GM19455 (cell line): ENCODE measurements around the gene STRBP.
"Not testable (repeated sequence)": the region's sequence is repeated elsewhere in the genome, so short reads cannot be mapped to it uniquely, and the experiment has no call there.

Source experiments
- ATAC-seq: cut with Tn5 transposase; IDR thresholded peaks from one replicate; pipeline ENCODE4 v1.9.1; 2021; ENCODE audit not compliant: unreplicated experiment

The STRBP gene

GRCh38 chr9:123200469-123200868 is 67.9 kb downstream of the STRBP start:
- ATAC-seq, result not testable (repeated sequence)

DNA sequence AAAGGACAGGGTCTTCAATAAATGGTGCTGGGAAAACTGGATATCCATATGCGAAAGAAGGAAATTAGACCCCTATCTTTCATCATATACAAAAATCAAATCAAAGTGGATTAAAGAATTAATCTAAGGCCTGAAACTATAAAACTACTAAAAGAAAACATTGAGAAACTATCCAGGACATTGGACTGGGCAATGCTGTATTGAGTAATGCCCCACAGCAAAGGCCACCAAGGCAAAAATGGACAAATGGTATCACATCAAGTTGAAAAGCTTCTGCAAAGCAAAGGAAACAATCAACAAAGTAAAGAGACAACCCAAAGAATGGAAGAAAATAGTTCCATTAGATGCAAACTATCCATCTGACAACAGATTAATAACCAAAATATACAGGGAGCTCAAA is 72.3 kb downstream of the STRBP start:
- no peak for ATAC-seq

- no peak for ATAC-seq
These were observed 74.4 kb downstream of the STRBP start for GRCh38 chr9:123194023-123194422.

DNA sequence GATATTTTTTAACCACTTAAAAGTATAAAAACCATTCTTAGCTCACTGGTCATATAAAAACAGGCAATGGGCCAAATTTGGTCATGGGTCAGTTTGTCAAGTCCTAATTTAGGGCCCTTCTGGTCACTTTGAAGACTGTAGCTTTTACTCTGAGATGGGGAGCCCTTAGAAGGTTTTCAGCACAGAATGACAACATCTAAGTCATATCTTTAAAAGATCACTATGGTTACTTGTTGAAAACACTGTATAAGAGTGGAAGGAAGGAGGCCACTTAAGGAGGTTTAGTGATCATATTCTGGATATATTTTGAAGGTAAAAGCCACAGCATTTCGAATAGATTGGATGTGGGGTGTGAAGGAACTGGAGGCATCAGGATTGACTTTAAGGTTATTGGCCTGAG is 76.7 kb downstream of the STRBP start:
- ATAC-seq, result no peak

GRCh38 chr9:123191260-123191659 is 77.1 kb downstream of the STRBP start:
- ATAC-seq, result no peak

- no peak for ATAC-seq
These were observed 81.3 kb downstream of the STRBP start for GRCh38 chr9:123187131-123187530.

GRCh38 chr9:123186029-123186428 is 82.4 kb downstream of the STRBP start:
- ATAC-seq, result not testable (repeated sequence)

DNA sequence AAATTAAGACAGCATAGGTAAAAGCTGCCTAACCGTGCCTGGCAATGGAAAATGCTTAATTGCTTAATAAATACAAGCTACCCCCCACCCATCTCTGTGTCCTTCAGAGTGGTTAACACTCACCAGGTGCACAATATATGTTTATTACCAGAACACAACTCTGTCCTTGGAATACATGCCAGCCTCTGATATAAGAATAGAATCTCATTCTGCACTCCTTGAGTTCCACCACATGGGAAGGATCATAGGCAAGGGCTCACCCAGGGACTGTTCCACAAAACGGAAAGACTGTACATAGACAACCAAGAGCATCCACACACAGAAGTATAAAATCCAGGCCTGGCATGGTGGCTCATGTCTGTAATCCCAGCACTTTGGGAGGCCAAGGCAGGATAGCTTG is 91.4 kb downstream of the STRBP start:
- no peak for ATAC-seq

DNA sequence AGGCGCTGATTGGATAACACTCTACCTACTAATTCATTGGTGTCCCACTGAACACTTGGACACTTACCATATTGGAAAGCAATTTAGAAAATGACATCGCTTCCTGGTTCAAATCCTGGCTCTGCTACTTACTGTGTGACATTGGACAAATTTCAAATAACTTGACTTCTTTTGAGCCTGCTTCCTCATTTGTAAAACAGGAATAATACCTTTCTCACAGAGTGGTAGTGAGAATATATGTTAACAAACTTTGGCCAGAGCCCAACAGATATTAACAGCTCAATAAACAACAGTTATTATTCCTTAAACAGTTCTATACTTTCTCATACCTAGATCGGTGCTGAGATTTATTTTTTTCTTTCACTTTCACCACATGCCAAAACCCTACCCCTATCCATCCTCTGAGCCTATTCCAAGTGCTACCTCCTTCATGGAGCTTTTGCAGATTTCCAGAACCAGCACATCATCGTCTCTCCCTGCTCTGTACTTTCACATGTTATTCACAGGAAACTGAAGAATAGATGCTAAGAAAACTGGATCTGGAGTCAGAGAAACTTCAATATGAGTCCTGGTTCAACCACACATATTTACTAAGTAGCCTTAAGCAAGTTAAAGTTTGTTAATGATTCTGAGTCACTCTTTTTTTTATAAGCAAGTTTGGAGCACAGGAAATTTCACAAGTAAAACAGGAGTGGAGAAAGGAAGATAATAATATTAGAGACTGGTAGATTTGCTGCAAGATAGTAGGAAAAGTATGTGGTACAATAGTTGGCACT is 92.3 kb downstream of the STRBP start:
- no peak for ATAC-seq

DNA sequence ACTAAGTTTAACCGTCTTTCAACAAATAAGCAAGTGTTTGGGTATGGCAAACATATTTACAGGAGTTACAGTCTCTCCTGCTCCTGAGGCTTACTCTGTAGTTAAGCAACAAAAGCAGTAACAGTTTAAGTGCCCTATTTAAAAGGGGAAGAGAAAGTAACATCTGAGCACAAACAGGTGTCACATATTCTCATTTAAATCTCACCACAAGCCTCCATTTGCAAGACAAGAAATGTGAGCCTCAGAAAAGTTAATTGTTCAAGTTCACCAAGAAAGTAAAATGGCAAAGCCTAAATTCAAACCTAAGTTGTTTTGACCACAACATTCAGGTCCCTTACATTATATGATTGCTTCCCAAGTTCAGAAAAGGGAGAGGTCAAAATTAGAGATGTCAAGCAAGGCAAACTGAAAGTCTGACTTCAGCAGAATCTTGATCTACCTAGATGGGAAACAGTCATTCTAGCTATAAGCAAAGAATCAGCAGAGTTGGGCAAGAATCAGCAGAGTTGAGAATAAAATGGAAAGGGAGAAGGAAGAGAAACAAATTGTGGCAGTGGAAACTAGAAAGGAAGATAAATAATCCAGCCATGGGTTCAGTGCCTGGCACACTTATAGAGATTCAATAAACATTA is 93.4 kb downstream of the STRBP start:
- ATAC-seq, result peak; percentile 87

- no peak for ATAC-seq
These were observed 94.3 kb downstream of the STRBP start for GRCh38 chr9:123174079-123174478.

GRCh38 chr9:123169926-123170325 is 98.5 kb downstream of the STRBP start:
- ATAC-seq, result no peak

DNA sequence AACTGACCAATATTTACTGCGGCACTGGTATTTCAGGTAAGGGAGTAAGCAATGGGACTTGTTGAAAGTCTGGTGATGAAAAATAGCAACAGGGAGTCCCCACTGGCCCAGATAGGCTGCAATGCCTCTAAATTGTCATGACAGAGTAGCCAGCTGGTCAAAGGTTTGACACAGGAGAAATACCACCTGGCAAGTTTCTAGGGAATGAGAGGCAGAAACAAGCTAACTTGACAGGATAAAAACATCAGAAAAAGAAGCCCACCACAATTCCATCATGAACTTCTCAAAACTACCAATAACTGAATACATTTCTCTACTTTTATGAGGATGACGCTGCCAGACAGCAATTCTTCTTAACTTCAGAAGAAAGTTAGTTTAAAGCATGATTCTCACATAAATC is 99.8 kb downstream of the STRBP start:
- no peak for ATAC-seq

DNA sequence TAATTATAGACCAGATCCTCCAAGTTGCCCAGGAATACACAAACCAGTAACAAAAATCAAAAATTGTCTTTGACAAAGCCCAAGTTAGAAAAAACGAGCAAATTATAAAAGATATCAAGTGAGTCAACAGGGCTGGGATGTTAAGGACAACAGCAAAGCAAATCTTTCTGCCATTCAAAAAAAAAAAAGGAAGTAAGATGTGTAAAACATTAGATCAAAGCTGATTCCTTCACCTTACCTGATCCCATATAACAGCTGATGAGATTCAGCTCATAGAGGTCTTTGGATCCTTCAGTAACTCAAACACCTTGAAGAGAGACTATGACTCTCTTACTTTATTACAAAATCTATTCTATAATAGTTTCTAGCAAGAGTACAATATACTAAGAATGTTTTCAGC is 100.9 kb downstream of the STRBP start:
- ATAC-seq, result no peak

GRCh38 chr9:123165813-123166212 is 102.6 kb downstream of the STRBP start:
- no peak for ATAC-seq

- ATAC-seq, result no peak
These were observed 104.1 kb downstream of the STRBP start for GRCh38 chr9:123164285-123164684.

DNA sequence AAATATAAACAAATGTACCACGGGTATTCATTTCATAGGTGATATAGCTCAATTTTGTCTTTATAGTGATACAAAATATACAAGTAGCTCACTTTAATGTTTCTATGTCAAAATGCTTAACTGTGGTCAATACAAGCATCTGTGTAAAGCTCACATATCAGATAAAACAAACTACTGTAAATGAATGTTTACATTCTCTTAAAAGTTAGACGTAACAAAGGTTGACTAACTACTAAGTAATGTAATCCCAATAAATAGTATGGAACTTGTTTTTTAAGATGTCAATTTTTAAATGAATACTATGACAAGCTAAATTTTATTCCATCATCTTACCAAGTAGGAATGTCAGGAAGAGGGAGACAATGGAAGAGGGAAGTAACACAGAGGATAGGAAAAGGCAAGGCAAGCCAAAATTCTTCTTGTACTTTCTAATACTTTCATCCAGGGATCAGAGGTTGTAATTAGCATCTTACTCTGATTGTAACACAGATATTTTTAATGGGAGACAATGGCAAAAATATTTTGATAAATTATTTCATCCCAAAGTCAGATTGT is 105.5 kb downstream of the STRBP start:
- ATAC-seq, result no peak

GRCh38 chr9:123162360-123162759 is 106.0 kb downstream of the STRBP start:
- no peak for ATAC-seq

GRCh38 chr9:123157221-123157620 is 111.2 kb downstream of the STRBP start:
- ATAC-seq, result no peak

- ATAC-seq, result no peak
These were observed 117.5 kb downstream of the STRBP start for GRCh38 chr9:123150708-123151503.

DNA sequence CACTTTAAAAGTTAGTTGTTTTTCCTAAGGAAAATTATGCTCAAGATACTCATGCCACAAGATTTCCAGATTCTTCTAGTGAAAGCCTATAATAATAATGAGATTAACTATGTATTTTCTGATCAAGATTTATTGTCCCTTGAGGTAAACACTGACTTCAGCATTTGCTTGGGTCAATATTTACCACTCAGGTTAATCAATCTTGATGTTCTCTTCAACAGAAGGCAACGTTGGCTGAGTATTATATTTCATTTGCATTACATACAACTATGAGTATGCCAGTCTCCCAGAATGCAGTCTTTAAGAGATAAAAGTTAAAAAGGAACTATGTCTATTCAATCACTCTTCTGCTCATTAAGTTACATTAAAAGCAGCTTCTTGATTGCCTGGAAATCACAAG is 119.3 kb downstream of the STRBP start:
- ATAC-seq, result no peak

DNA sequence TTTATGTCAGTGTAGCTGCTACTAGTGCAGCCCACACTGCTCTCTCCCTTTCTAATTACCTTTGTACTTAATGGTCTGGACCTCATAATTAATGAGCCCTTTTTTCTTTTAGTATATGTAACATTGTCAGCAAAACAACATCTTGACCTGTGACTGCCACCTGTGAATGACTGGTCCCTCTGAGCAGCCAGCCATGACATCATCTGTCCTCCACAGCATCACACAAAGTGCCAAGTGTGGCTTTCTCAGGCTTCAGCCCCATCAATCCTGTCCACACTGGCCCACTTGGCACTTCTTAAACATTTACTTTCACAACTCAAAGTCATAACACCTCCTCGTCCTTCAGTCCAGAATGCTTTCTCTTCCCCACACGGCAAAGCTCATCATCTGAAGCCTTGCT is 130.2 kb downstream of the STRBP start:
- no peak for ATAC-seq
